Transverse colon (tissue), 4 donors: ENCODE measurements around the gene FLT1. TPM values are rescaled to one million over a fixed set of nuclear protein-coding genes. Genes with fewer than 3 reads are reported as not detected.

Experiments
- DNase-seq: peaks from one replicate; pipeline ENCODE4 v3.0.0-alpha.2; 2019
- H3K27ac ChIP-seq, 4 donors: fragments of 200-600 bp; sonication (generic); 2 replicates each; pipeline ENCODE4 v1.5.1; 2016 to 2018; ENCODE audit warnings: inconsistent platforms in 4 of 4
- H3K27me3 ChIP-seq: fragments of 200-600 bp; sonication (generic); 2 replicates; pipeline ENCODE4 v1.5.1; 2017; ENCODE audit warnings: inconsistent platforms
- H3K36me3 ChIP-seq, 4 donors: fragments of 200-600 bp; sonication (generic); 2 replicates each; pipeline ENCODE4 v1.5.1; 2017 to 2019; ENCODE audit warnings: inconsistent platforms in 4 of 4
- H3K4me1 ChIP-seq, 4 donors: fragments of 200-600 bp; sonication (generic); 2 replicates each; pipeline ENCODE4 v1.5.1; 2017 to 2020; ENCODE audit warnings: inconsistent platforms in 4 of 4
- H3K4me3 ChIP-seq, 4 donors: fragments of 200-600 bp; sonication (generic); 1 replicate in 1 of 4; 2 replicates in 3 of 4; pipeline versions ENCODE4 v1.5.1 to v1.6.1; 2017 to 2019; ENCODE audit warnings: inconsistent platforms in 4 of 4
- H3K9me3 ChIP-seq, 2 donors: fragments of 200-600 bp; sonication (generic); 2 replicates each; pipeline ENCODE4 v1.5.1; 2017 to 2019; ENCODE audit warnings: inconsistent platforms in 2 of 2
- CTCF ChIP-seq, 5 experiments: fragments of 200-600 bp in 3 of 5; fragments of 450-650 bp in 2 of 5; sonication (generic) in 3 of 5; IDR thresholded peaks; 1 replicate in 2 of 5; 2 replicates in 3 of 5; pipeline ENCODE4 v1.5.1; 2016 to 2017; ENCODE audit warnings: antibody characterized with exemption in 5 of 5, inconsistent platforms in 3 of 5, mild to moderate bottlenecking in 2 of 5, moderate library complexity in 1 of 5
- EP300 ChIP-seq: sonication (generic); formaldehyde crosslinking; IDR thresholded peaks from one replicate; pipeline ENCODE4 v1.6.1; 2017; ENCODE audit warnings: antibody characterized with exemption, low read depth
- POLR2A ChIP-seq: fragments of 450-650 bp; IDR thresholded peaks from one replicate; pipeline ENCODE4 v1.6.1; 2016; ENCODE audit warnings: antibody characterized with exemption, mild to moderate bottlenecking, moderate library complexity
- POLR2AphosphoS5 ChIP-seq, 3 donors: sonication (generic); formaldehyde crosslinking; IDR thresholded peaks; one replicate each; pipeline ENCODE4 v1.6.1; 2016; ENCODE audit warnings: antibody characterized with exemption in 3 of 3
- WGBS, 2 donors: methylation state at CpG; one replicate each; pipeline ENCODE4 v1.1.5; 2018; ENCODE audit warnings: low coverage in 1 of 2; 5-methylcytosine and 5-hydroxymethylcytosine counted together
- in situ Hi-C, 4 donors: fragments of 200-750 bp; cut with MboI; loops; one replicate each; pipeline versions ENCODE4 v1.15.0 to v1.15.1; 2017; ENCODE audit warnings: low sequenced_read_pairs in 3 of 4, low pct_ligation_motif_present in 1 of 4, low pct_unique_long_range_greater_than_20kb in 1 of 4
- intact Hi-C: fragments of 100-400 bp; cut with DNase I; formaldehyde crosslinking; loops from one replicate; pipeline ENCODE4 v1.15.1; 2023; ENCODE audit warnings: low total_unique reads
- total RNA-seq, 4 donors: library from RNA; depleted of rRNA; stranded (reverse); fragments of >200 nt; gene quantifications; one replicate each; pipeline ENCODE4 v1.1.0, GENCODE V29; 2016

FLT1 gene
- total RNA-seq, 4 donors from 2014 or later: 2.6 to 8.4 (median 3.5) TPM

- H3K27me3 ChIP-seq: peaks cover 5% of the 10 kb centered on the region
- H3K27ac ChIP-seq: no peak overlapping the region
- H3K9me3 ChIP-seq: peaks cover 0 to 5% of the 10 kb centered on the region in 2 donors
- DNase-seq: no peak
- in situ Hi-C loops (no loop called here), intact Hi-C loops (no loop called here)
- no peaks in the 10 kb centered on the region for H3K36me3 ChIP-seq
- no peak overlapping the region for H3K4me3 ChIP-seq
- TF ChIP-seq POLR2A: no peak
- TF ChIP-seq POLR2AphosphoS5 (IDR thresholded peaks at IDR 0.05): no peak
- no peak for TF ChIP-seq EP300
- no peak for TF ChIP-seq CTCF (IDR thresholded peaks at IDR 0.05)
- no peaks in the 10 kb centered on the region for H3K4me1 ChIP-seq
These were observed 53.4 kb downstream of the FLT1 start for GRCh38 chr13:28441529-28441928.

- H3K27ac ChIP-seq: no peak overlapping the region
- no peak for DNase-seq
- 33 to 50% methylated on average over 1 to 4 of the region's 4 CpGs for WGBS, 2 donors
- H3K36me3 ChIP-seq: no peaks in the 10 kb centered on the region
- in situ Hi-C loops (no loop called here), intact Hi-C loops (no loop called here)
- H3K9me3 ChIP-seq: peaks cover 0 to 5% of the 10 kb centered on the region in 2 donors
- no peaks in the 10 kb centered on the region for H3K4me1 ChIP-seq
- H3K27me3 ChIP-seq: peaks cover 7% of the 10 kb centered on the region
- TF ChIP-seq EP300 (no peak), POLR2A (no peak), CTCF (IDR thresholded peaks at IDR 0.05) (no peak), POLR2AphosphoS5 (IDR thresholded peaks at IDR 0.05) (no peak)
- H3K4me3 ChIP-seq: no peak overlapping the region
These were observed 54.0 kb downstream of the FLT1 start for GRCh38 chr13:28440774-28441504.

GRCh38 chr13:28438598-28439334 lies 56.2 kb downstream of the FLT1 start:
- TF ChIP-seq EP300: no peak
- TF ChIP-seq CTCF (IDR thresholded peaks at IDR 0.05): no peak
- TF ChIP-seq POLR2A: no peak
- TF ChIP-seq POLR2AphosphoS5 (IDR thresholded peaks at IDR 0.05): no peak
- 74 to 87% methylated on average over 6 to 12 of the region's 12 CpGs for WGBS, 2 donors
- DNase-seq: no peak
- Histone ChIP-seq H3K27ac (no peak overlapping the region), H3K36me3 (no peaks in the 10 kb centered on the region), H3K4me1 (no peaks in the 10 kb centered on the region), H3K9me3 (peaks cover 0 to 5% of the 10 kb centered on the region in 2 donors), H3K4me3 (no peak overlapping the region), H3K27me3 (peaks cover 18% of the 10 kb centered on the region)
- intact Hi-C loops (no loop called here), in situ Hi-C loops (no loop called here)

- in situ Hi-C loops (no loop called here), intact Hi-C loops (no loop called here)
- 86 to 88% methylated on average over 8 of the region's 8 CpGs for WGBS, 2 donors
- no peak overlapping the region for H3K4me3 ChIP-seq
- H3K27me3 ChIP-seq: peaks cover 18% of the 10 kb centered on the region
- H3K36me3 ChIP-seq: no peaks in the 10 kb centered on the region
- DNase-seq: no peak
- peaks cover 0 to 5% of the 10 kb centered on the region in 2 donors for H3K9me3 ChIP-seq
- TF ChIP-seq POLR2AphosphoS5 (IDR thresholded peaks at IDR 0.05) (no peak), POLR2A (no peak), EP300 (no peak), CTCF (IDR thresholded peaks at IDR 0.05) (no peak)
- H3K27ac ChIP-seq: no peak overlapping the region
- no peaks in the 10 kb centered on the region for H3K4me1 ChIP-seq
These were observed 56.9 kb downstream of the FLT1 start for GRCh38 chr13:28438067-28438466.
